Measurements from ENCODE around the gene TTC33.
"Not testable (repeated sequence)": the region's sequence is repeated elsewhere in the genome, so short reads cannot be mapped to it uniquely, and the experiment has no call there.

The TTC33 gene

GRCh38 chr5:40733879-40734563 lies 21.7 kb downstream of the TTC33 start:
- Histone ChIP-seq H3K27me3 (ENCODE audit: low read length) (no peaks in the 10 kb centered on the region), H3K27ac (ENCODE audit: low read depth, low read length) (no peak overlapping the region), H3K4me3 (ENCODE audit: insufficient read depth, low read length, poor library complexity, severe bottlenecking) (no peak overlapping the region), H3K9ac (ENCODE audit: low read length) (no peak overlapping the region), H4K20me1 (ENCODE audit: low read depth, low read length) (peaks cover 4% of the 10 kb centered on the region), H2AFZ (ENCODE audit: low read depth, low read length, severe bottlenecking) (no peak overlapping the region), H3K9me3 (ENCODE audit: insufficient read depth, low read length) (no peaks in the 10 kb centered on the region), H3F3A (ENCODE audit: insufficient read depth) (no peaks in the 10 kb centered on the region; the same call in 1 of the 2 replicates), H3K79me2 (ENCODE audit: insufficient read depth, low read length) (no peaks in the 10 kb centered on the region; the same call in none of the 2 replicates), H3K36me3 (ENCODE audit: low read length) (no peaks in the 10 kb centered on the region), H3K4me2 (ENCODE audit: low read depth, low read length, poor library complexity, severe bottlenecking) (no peak overlapping the region), H3K9me2 (replicated peaks; ENCODE audit: insufficient read depth, low read length) (no peaks in the 10 kb centered on the region)
- no peak for TF ChIP-seq EZH2phosphoT487 (conservative IDR thresholded peaks at IDR 0.05; ENCODE audit: low read length)
- no peak for TF ChIP-seq CTCF (IDR thresholded peaks at IDR 0.05; ENCODE audit: insufficient read depth, low read length, poor library complexity, severe bottlenecking)

- peaks cover 4% of the 10 kb centered on the region for H4K20me1 ChIP-seq (ENCODE audit: low read depth, low read length)
- H3K79me2 ChIP-seq (ENCODE audit: insufficient read depth, low read length): no peaks in the 10 kb centered on the region; the same call in none of the 2 replicates
- H3K9ac ChIP-seq (ENCODE audit: low read length): no peak overlapping the region
- no peaks in the 10 kb centered on the region for H3K36me3 ChIP-seq (ENCODE audit: low read length)
- no peaks in the 10 kb centered on the region for H3K9me2 ChIP-seq (replicated peaks; ENCODE audit: insufficient read depth, low read length)
- H3F3A ChIP-seq (ENCODE audit: insufficient read depth): no peaks in the 10 kb centered on the region; the same call in 1 of the 2 replicates
- no peaks in the 10 kb centered on the region for H3K9me3 ChIP-seq (ENCODE audit: insufficient read depth, low read length)
- H2AFZ ChIP-seq (ENCODE audit: low read depth, low read length, severe bottlenecking): no peak overlapping the region
- no peaks in the 10 kb centered on the region for H3K27me3 ChIP-seq (ENCODE audit: low read length)
- TF ChIP-seq CTCF (IDR thresholded peaks at IDR 0.05; ENCODE audit: insufficient read depth, low read length, poor library complexity, severe bottlenecking): no peak
- H3K4me2 ChIP-seq (ENCODE audit: low read depth, low read length, poor library complexity, severe bottlenecking): no peak overlapping the region
- H3K4me3 ChIP-seq (ENCODE audit: insufficient read depth, low read length, poor library complexity, severe bottlenecking): no peak overlapping the region
- H3K27ac ChIP-seq (ENCODE audit: low read depth, low read length): no peak overlapping the region
Measured at GRCh38 chr5:40733434-40733833, 22.3 kb downstream of the TTC33 start.

GRCh38 chr5:40722497-40722911 lies 33.3 kb downstream of the TTC33 start:
- not testable (repeated sequence) for H3K27ac ChIP-seq (ENCODE audit: low read depth, low read length); H3F3A ChIP-seq (ENCODE audit: insufficient read depth); H2AFZ ChIP-seq (ENCODE audit: low read depth, low read length, severe bottlenecking); H3K9me3 ChIP-seq (ENCODE audit: insufficient read depth, low read length); H4K20me1 ChIP-seq (ENCODE audit: low read depth, low read length); H3K27me3 ChIP-seq (ENCODE audit: low read length); H3K9ac ChIP-seq (ENCODE audit: low read length); H3K4me3 ChIP-seq (ENCODE audit: insufficient read depth, low read length, poor library complexity, severe bottlenecking); H3K9me2 ChIP-seq (replicated peaks; ENCODE audit: insufficient read depth, low read length); H3K4me2 ChIP-seq (ENCODE audit: low read depth, low read length, poor library complexity, severe bottlenecking); H3K79me2 ChIP-seq (ENCODE audit: insufficient read depth, low read length)
- peaks cover 25% of the 10 kb centered on the region for H3K36me3 ChIP-seq (ENCODE audit: low read length)

GRCh38 chr5:40720069-40720468 lies 35.7 kb downstream of the TTC33 start:
- Histone ChIP-seq H3K4me2 (ENCODE audit: low read depth, low read length, poor library complexity, severe bottlenecking) (no peak overlapping the region), H3K9me3 (ENCODE audit: insufficient read depth, low read length) (no peaks in the 10 kb centered on the region), H3K79me2 (ENCODE audit: insufficient read depth, low read length) (no peaks in the 10 kb centered on the region), H3K27ac (ENCODE audit: low read depth, low read length) (no peak overlapping the region), H3K27me3 (ENCODE audit: low read length) (no peaks in the 10 kb centered on the region), H3K9ac (ENCODE audit: low read length) (no peak overlapping the region), H3K9me2 (replicated peaks; ENCODE audit: insufficient read depth, low read length) (no peaks in the 10 kb centered on the region), H4K20me1 (ENCODE audit: low read depth, low read length) (no peaks in the 10 kb centered on the region), H3K36me3 (ENCODE audit: low read length) (peaks cover 16% of the 10 kb centered on the region), H3F3A (ENCODE audit: insufficient read depth) (no peaks in the 10 kb centered on the region), H2AFZ (ENCODE audit: low read depth, low read length, severe bottlenecking) (no peak overlapping the region), H3K4me3 (ENCODE audit: insufficient read depth, low read length, poor library complexity, severe bottlenecking) (no peak overlapping the region)
- TF ChIP-seq EZH2phosphoT487 (conservative IDR thresholded peaks at IDR 0.05; ENCODE audit: low read length) (no peak), CTCF (IDR thresholded peaks at IDR 0.05; ENCODE audit: insufficient read depth, low read length, poor library complexity, severe bottlenecking) (no peak)

Data from SU-DHL-6 (cell line).